Panc1 (cell line): ENCODE data around the gene KPTN. TPM values are rescaled to one million over a fixed set of nuclear protein-coding genes. Genes with fewer than 3 reads are reported as not detected.

Source experiments
- ATAC-seq: fragments of 200-7000 bp; cut with Tn5 transposase; 2 replicates; pipeline ENCODE4 v1.9.1; 2020; ENCODE audit warnings: mild to moderate bottlenecking, moderate library complexity
- BruUV-seq: library from RNA; stranded (reverse); fragments of 400-500 nt; replicated peaks from 2 replicates; lab custom pipeline; 2021; lab: Mats Ljungman, UMichigan
- CTCF ChIA-PET: fragments of 300-600 bp; sonication (Branson Sonifier 250); formaldehyde crosslinking; loops from one replicate; lab custom pipeline; 2022; ENCODE audit warnings: antibody characterized with exemption; lab: Charles Lee
- POLR2A ChIA-PET: fragments of 300-600 bp; sonication (Branson Sonifier 250); formaldehyde crosslinking; loops from one replicate; lab custom pipeline; 2022; ENCODE audit warnings: antibody characterized with exemption; lab: Charles Lee
- DNase-seq: peaks from one replicate; pipeline ENCODE4 v3.0.0-alpha.2; 2010; ENCODE audit warnings: low read depth, low spot score
- H3K27ac ChIP-seq: 2 replicates; pipeline ENCODE4 v1.5.1; 2011; ENCODE audit warnings: mild to moderate bottlenecking, low read length, inconsistent platforms
- H3K27me3 ChIP-seq: fragments of 200-500 bp; sonication (Bioruptor generic); 2 replicates; pipeline ENCODE4 v1.6.0; 2014; ENCODE audit warnings: low read length, inconsistent platforms; ENCODE audit not compliant: control insufficient read depth, insufficient read depth
- H3K36me3 ChIP-seq: fragments of 200-500 bp; sonication (Bioruptor generic); 2 replicates; pipeline ENCODE4 v1.5.1; 2014; ENCODE audit warnings: inconsistent platforms, mild to moderate bottlenecking, low read length, moderate library complexity; ENCODE audit not compliant: control insufficient read depth, insufficient read depth
- H3K4me1 ChIP-seq: 2 replicates; pipeline ENCODE4 v1.5.1; 2011; ENCODE audit warnings: inconsistent platforms, mild to moderate bottlenecking, low read length, moderate library complexity; ENCODE audit not compliant: control insufficient read depth, insufficient read depth
- H3K4me3 ChIP-seq, 2 experiments: 2 replicates each; pipeline ENCODE4 v1.5.1; 2011 to 2012; ENCODE audit warnings: low read depth in 2 of 2, low read length in 2 of 2, mild to moderate bottlenecking in 2 of 2, inconsistent platforms in 1 of 2, moderate library complexity in 1 of 2
- H3K9me3 ChIP-seq: fragments of 200-500 bp; sonication (Bioruptor generic); 2 replicates; pipeline ENCODE4 v1.5.1; 2014; ENCODE audit warnings: low read depth, mild to moderate bottlenecking, inconsistent platforms, low read length, moderate library complexity; ENCODE audit not compliant: control insufficient read depth, insufficient read depth
- POLR2AphosphoS5 ChIP-seq: IDR thresholded peaks from 2 replicates; pipeline ENCODE4 v1.6.1; 2012; ENCODE audit warnings: mild to moderate bottlenecking, low read depth, low read length, moderate library complexity
- REST ChIP-seq, 2 experiments: IDR thresholded peaks; 2 replicates each; pipeline ENCODE4 v1.6.1; 2011 to 2012; ENCODE audit warnings: low read depth in 2 of 2, control low read depth in 1 of 2, low read length in 1 of 2, mild to moderate bottlenecking in 1 of 2, moderate library complexity in 1 of 2; ENCODE audit not compliant: insufficient read depth in 1 of 2
- SIN3A ChIP-seq: IDR thresholded peaks from 2 replicates; pipeline ENCODE4 v1.6.1; 2012; ENCODE audit warnings: low read depth, mild to moderate bottlenecking, low read length, moderate library complexity, borderline replicate concordance; ENCODE audit not compliant: insufficient read depth
- TCF7L2 ChIP-seq: IDR thresholded peaks from 2 replicates; pipeline ENCODE4 v1.6.1; 2011; ENCODE audit warnings: mild to moderate bottlenecking, low read depth, low read length, inconsistent platforms
- in situ Hi-C: cut with HindIII; loops from 2 replicates; pipeline ENCODE4 v1.10.0; 2016; ENCODE audit warnings: low sequenced_read_pairs, low pct_unique_long_range_greater_than_20kb
- intact Hi-C: fragments of 100-400 bp; cut with micrococcal nuclease; formaldehyde crosslinking; loops from one replicate; pipeline ENCODE4 v1.10.0; 2022; ENCODE audit not compliant: unreplicated experiment
- total RNA-seq: library from RNA; stranded (reverse); gene quantifications from one replicate; pipeline ENCODE4 v1.2.1, GENCODE V29; 2021; ENCODE audit not compliant: unreplicated experiment
- TF ChIP-seq, protein P1 (sequence below): fragments of 450-650 bp; IDR thresholded peaks from 2 replicates; pipeline ENCODE4 v1.5.1; 2017; ENCODE audit warnings: mild to moderate bottlenecking

The KPTN gene
- total RNA-seq, 1 experiment from 2014 or later: 26.5 TPM

DNA sequence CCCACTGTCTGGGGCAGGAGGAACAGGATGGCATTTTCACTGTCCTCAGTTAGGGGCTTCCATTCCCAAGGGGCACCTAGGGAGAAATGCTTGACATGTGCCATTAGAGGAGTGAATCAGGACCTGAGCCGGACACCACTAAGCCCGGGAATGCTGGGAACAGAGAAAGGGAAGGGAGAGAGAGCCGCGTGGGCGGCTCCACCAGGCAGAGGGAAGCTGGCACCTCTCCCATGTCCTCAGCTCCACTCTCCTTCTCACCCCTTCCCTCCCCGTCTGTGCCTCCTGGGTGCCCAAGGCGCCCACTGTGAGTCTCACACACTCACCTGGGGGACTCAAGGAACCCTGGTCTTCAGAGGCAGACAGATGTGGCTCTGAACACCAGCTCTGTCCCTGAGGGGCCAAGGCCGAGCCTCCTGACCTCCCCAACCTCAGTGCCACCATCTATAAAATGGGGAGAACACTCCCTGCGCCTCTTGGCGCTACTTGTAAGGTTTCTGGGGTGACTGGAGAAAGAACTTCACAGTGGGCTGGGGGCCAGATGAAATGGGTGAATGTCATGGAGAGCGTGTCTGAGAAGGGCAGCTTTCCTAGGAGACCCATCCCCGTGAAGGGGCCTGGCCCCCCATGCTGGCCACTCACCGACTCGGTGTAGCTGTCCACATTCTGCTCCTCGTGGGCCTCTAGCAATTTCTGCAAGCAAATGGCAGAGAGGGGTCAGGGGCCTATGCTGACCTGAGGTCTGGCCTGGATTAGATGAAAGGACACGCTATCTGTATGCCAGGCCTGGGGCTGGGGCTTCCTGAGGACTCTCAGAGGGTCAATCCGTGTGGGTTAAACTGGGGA is 5.3 kb upstream of the KPTN start:
- in situ Hi-C loops: no loop called here
- H3K4me3 ChIP-seq: no peak overlapping the region
- H3K27me3 ChIP-seq: no peaks in the 10 kb centered on the region
- DNase-seq (no peak), ATAC-seq (no peak)
- intact Hi-C loops: no loop called here
- no peak overlapping the region for H3K27ac ChIP-seq
- H3K36me3 ChIP-seq: no peaks in the 10 kb centered on the region; the same call in 1 of the 2 replicates
- ChIA-PET CTCF (no interaction called here), POLR2A (no interaction called here)
- no peaks in the 10 kb centered on the region for H3K9me3 ChIP-seq
- peaks cover 5% of the 10 kb centered on the region for H3K4me1 ChIP-seq
- no peak for TF ChIP-seq POLR2AphosphoS5
- no TSS peak for BruUV-seq

GRCh38 chr19:47487551-47488515 is 3.8 kb upstream of the KPTN start:
- Histone ChIP-seq H3K4me3 (no peak overlapping the region), H3K9me3 (no peaks in the 10 kb centered on the region), H3K27ac (no peak overlapping the region), H3K36me3 (no peaks in the 10 kb centered on the region; the same call in 1 of the 2 replicates), H3K27me3 (no peaks in the 10 kb centered on the region), H3K4me1 (peaks cover 5% of the 10 kb centered on the region)
- POLR2A ChIA-PET: no interaction called here
- DNase-seq (no peak), ATAC-seq (no peak)
- intact Hi-C loops: no loop called here
- TF ChIP-seq, protein P1, sequence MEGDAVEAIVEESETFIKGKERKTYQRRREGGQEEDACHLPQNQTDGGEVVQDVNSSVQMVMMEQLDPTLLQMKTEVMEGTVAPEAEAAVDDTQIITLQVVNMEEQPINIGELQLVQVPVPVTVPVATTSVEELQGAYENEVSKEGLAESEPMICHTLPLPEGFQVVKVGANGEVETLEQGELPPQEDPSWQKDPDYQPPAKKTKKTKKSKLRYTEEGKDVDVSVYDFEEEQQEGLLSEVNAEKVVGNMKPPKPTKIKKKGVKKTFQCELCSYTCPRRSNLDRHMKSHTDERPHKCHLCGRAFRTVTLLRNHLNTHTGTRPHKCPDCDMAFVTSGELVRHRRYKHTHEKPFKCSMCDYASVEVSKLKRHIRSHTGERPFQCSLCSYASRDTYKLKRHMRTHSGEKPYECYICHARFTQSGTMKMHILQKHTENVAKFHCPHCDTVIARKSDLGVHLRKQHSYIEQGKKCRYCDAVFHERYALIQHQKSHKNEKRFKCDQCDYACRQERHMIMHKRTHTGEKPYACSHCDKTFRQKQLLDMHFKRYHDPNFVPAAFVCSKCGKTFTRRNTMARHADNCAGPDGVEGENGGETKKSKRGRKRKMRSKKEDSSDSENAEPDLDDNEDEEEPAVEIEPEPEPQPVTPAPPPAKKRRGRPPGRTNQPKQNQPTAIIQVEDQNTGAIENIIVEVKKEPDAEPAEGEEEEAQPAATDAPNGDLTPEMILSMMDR: no peak
- no peak for TF ChIP-seq POLR2AphosphoS5
- no peak for TF ChIP-seq TCF7L2
- TF ChIP-seq SIN3A: no peak
- no peak for TF ChIP-seq REST (IDR thresholded peaks at IDR 0.05; ENCODE audit: insufficient read depth in 1 of 2, low read depth in 2 of 2, low read length in 1 of 2)
- in situ Hi-C loops: no loop called here
- no TSS peak for BruUV-seq
- CTCF ChIA-PET: no interaction called here
